ENCODE results near the gene TBCE. TPM values are rescaled to one million over a fixed set of nuclear protein-coding genes. Genes with fewer than 3 reads are reported as not detected.

TBCE gene
- total RNA-seq, 1 experiment from 2014 or later = 24.0 TPM

DNA sequence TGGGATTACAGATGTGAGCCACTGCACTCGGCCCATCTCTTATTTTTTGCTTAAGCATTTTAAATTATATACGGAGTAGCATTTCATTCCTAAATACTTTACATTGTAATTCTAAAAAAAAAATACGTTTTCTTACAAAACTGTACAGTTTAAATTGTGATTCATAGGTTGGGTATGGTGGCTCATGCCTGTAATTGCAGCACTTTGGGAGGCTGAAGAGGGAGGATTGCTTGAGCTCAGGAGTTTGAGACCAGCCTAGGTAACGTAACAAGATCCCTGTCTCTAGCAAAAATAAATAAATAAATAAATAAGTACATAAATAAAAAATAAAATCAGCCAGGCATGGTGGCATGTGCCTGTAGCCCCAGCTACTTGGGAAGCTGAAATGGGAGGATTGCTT, 24.6 kb downstream of the TBCE start:
- Histone ChIP-seq H3K9me3 (ENCODE audit: low read length) (no peaks in the 10 kb centered on the region), H3K9me2 (replicated peaks; ENCODE audit: insufficient read depth, low read length) (no peaks in the 10 kb centered on the region), H4K20me1 (ENCODE audit: insufficient read depth, low read depth, low read length) (no peaks in the 10 kb centered on the region), H3K4me3 (ENCODE audit: low read length) (no peak overlapping the region), H3K4me2 (ENCODE audit: low read depth, low read length, poor library complexity, severe bottlenecking) (no peak overlapping the region), H3K4me1 (ENCODE audit: low read length) (no peaks in the 10 kb centered on the region), H3K27ac (ENCODE audit: low read length) (no peak overlapping the region), H3K36me3 (ENCODE audit: insufficient read depth, low read length) (no peaks in the 10 kb centered on the region), H3K9ac (ENCODE audit: low read length) (no peak overlapping the region), H3K27me3 (ENCODE audit: low read length) (no peaks in the 10 kb centered on the region), H2AFZ (ENCODE audit: low read length) (no peak overlapping the region), H3K79me2 (ENCODE audit: low read length) (peaks cover 73% of the 10 kb centered on the region)
- DNase-seq = no peak

- H3K27me3 ChIP-seq (ENCODE audit: low read length) = no peaks in the 10 kb centered on the region
- H3K36me3 ChIP-seq (ENCODE audit: insufficient read depth, low read length) = no peaks in the 10 kb centered on the region
- H3K4me1 ChIP-seq (ENCODE audit: low read length) = no peaks in the 10 kb centered on the region
- H3K9ac ChIP-seq (ENCODE audit: low read length) = no peak overlapping the region
- H3K9me3 ChIP-seq (ENCODE audit: low read length) = no peaks in the 10 kb centered on the region
- H3K4me3 ChIP-seq (ENCODE audit: low read length) = no peak overlapping the region
- no peaks in the 10 kb centered on the region for H3K9me2 ChIP-seq (replicated peaks; ENCODE audit: insufficient read depth, low read length)
- H3K79me2 ChIP-seq (ENCODE audit: low read length) = peaks cover 72% of the 10 kb centered on the region
- H3K4me2 ChIP-seq (ENCODE audit: low read depth, low read length, poor library complexity, severe bottlenecking) = no peak overlapping the region
- DNase-seq = no peak
- no peak overlapping the region for H3K27ac ChIP-seq (ENCODE audit: low read length)
- no peaks in the 10 kb centered on the region for H4K20me1 ChIP-seq (ENCODE audit: insufficient read depth, low read depth, low read length)
- no peak overlapping the region for H2AFZ ChIP-seq (ENCODE audit: low read length)
These were observed 30.5 kb downstream of the TBCE start for GRCh38 chr1:235397733-235398132.

DNA sequence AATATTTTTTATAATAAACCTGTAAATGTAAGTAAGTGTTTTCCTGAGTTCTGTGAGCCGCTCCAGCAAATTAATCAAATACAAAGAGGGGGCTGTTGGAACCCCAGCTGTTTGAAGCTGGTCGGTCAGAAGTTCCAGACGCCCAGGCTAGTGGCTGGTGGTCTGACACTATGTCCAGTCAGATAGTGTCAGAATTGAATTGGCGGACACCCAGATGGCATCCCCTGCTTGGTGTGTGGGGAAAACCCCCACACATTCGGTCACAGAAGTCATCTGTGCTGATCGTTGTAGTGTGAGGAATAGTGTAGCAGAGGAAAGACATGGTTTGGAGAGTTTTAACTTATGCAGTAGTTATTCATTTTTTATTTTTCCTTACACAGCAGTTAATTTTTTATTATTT, 32.4 kb downstream of the TBCE start:
- Histone ChIP-seq H3K9me2 (replicated peaks; ENCODE audit: insufficient read depth, low read length) (no peaks in the 10 kb centered on the region), H3K79me2 (ENCODE audit: low read length) (peaks cover 72% of the 10 kb centered on the region), H3K4me1 (ENCODE audit: low read length) (no peaks in the 10 kb centered on the region), H3K9ac (ENCODE audit: low read length) (no peak overlapping the region), H3K36me3 (ENCODE audit: insufficient read depth, low read length) (no peaks in the 10 kb centered on the region), H3K4me3 (ENCODE audit: low read length) (no peak overlapping the region), H3K27ac (ENCODE audit: low read length) (no peak overlapping the region), H3K27me3 (ENCODE audit: low read length) (no peaks in the 10 kb centered on the region), H4K20me1 (ENCODE audit: insufficient read depth, low read depth, low read length) (no peaks in the 10 kb centered on the region), H3K4me2 (ENCODE audit: low read depth, low read length, poor library complexity, severe bottlenecking) (no peak overlapping the region), H3K9me3 (ENCODE audit: low read length) (no peaks in the 10 kb centered on the region), H2AFZ (ENCODE audit: low read length) (no peak overlapping the region)
- DNase-seq = no peak

DNA sequence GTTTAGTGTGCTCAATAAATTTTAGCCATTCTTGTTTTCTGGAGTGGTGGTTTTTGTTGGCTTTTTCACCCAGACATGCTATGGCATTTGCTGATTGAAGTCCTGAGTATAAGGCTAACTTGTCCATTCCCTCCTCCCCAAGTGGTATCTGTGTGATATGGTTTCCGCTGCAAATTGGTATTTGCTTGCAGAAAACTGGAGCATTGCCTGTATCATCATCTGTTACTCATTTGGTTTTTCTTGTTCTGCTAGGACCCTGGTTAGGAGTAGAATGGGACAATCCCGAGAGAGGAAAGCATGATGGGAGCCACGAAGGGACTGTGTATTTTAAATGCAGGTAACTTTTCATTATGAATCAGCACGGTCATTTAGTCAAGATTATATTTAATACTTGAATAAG, 34.0 kb downstream of the TBCE start:
- H3K79me2 ChIP-seq (ENCODE audit: low read length) = peaks cover 62% of the 10 kb centered on the region
- H3K9me2 ChIP-seq (replicated peaks; ENCODE audit: insufficient read depth, low read length) = no peaks in the 10 kb centered on the region
- no peak for DNase-seq
- no peak overlapping the region for H2AFZ ChIP-seq (ENCODE audit: low read length)
- H3K36me3 ChIP-seq (ENCODE audit: insufficient read depth, low read length) = no peaks in the 10 kb centered on the region
- H3K27ac ChIP-seq (ENCODE audit: low read length) = no peak overlapping the region
- H3K9ac ChIP-seq (ENCODE audit: low read length) = no peak overlapping the region
- no peaks in the 10 kb centered on the region for H4K20me1 ChIP-seq (ENCODE audit: insufficient read depth, low read depth, low read length)
- H3K4me2 ChIP-seq (ENCODE audit: low read depth, low read length, poor library complexity, severe bottlenecking) = no peak overlapping the region
- no peaks in the 10 kb centered on the region for H3K4me1 ChIP-seq (ENCODE audit: low read length)
- H3K9me3 ChIP-seq (ENCODE audit: low read length) = no peaks in the 10 kb centered on the region
- H3K27me3 ChIP-seq (ENCODE audit: low read length) = no peaks in the 10 kb centered on the region
- H3K4me3 ChIP-seq (ENCODE audit: low read length) = no peak overlapping the region

- Histone ChIP-seq H3K9me3 (ENCODE audit: low read length) (no peaks in the 10 kb centered on the region), H3K9ac (ENCODE audit: low read length) (no peak overlapping the region), H3K27ac (ENCODE audit: low read length) (no peak overlapping the region), H3K79me2 (ENCODE audit: low read length) (peaks cover 54% of the 10 kb centered on the region), H4K20me1 (ENCODE audit: insufficient read depth, low read depth, low read length) (no peaks in the 10 kb centered on the region), H3K27me3 (ENCODE audit: low read length) (no peaks in the 10 kb centered on the region), H3K4me1 (ENCODE audit: low read length) (peaks cover 3% of the 10 kb centered on the region; the same call in 1 of the 2 replicates), H3K36me3 (ENCODE audit: insufficient read depth, low read length) (no peaks in the 10 kb centered on the region), H3K9me2 (replicated peaks; ENCODE audit: insufficient read depth, low read length) (no peaks in the 10 kb centered on the region), H2AFZ (ENCODE audit: low read length) (no peak overlapping the region), H3K4me3 (ENCODE audit: low read length) (no peak overlapping the region), H3K4me2 (ENCODE audit: low read depth, low read length, poor library complexity, severe bottlenecking) (no peak overlapping the region)
- no peak for DNase-seq
These were observed 35.4 kb downstream of the TBCE start for GRCh38 chr1:235402457-235403200.

DNA sequence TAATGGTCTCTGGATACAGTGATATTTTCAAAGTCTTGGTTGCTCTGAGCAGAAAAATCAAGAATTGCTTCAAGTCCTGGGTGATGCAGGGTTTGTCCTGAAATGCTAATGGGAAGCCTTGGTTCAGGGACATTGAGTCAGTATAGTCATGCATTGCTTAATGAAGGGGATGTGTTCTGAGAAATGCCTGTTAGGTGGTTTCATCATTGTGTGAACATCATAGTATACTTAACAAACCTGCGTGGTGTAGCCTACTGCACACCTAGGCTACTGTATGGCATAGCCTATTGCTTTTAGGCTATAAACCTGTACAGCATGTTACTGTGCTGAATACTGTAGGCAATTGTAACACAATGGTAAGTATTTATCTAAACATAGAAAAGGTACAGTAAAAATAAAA, 36.4 kb downstream of the TBCE start:
- peaks cover 54% of the 10 kb centered on the region for H3K79me2 ChIP-seq (ENCODE audit: low read length)
- H3K4me1 ChIP-seq (ENCODE audit: low read length) = peaks cover 3% of the 10 kb centered on the region; the same call in 1 of the 2 replicates
- H3K4me3 ChIP-seq (ENCODE audit: low read length) = no peak overlapping the region
- no peaks in the 10 kb centered on the region for H3K36me3 ChIP-seq (ENCODE audit: insufficient read depth, low read length)
- H4K20me1 ChIP-seq (ENCODE audit: insufficient read depth, low read depth, low read length) = no peaks in the 10 kb centered on the region
- H3K9me2 ChIP-seq (replicated peaks; ENCODE audit: insufficient read depth, low read length) = no peaks in the 10 kb centered on the region
- no peak overlapping the region for H3K9ac ChIP-seq (ENCODE audit: low read length)
- no peak overlapping the region for H2AFZ ChIP-seq (ENCODE audit: low read length)
- no peaks in the 10 kb centered on the region for H3K9me3 ChIP-seq (ENCODE audit: low read length)
- H3K27ac ChIP-seq (ENCODE audit: low read length) = no peak overlapping the region
- no peaks in the 10 kb centered on the region for H3K27me3 ChIP-seq (ENCODE audit: low read length)
- DNase-seq = no peak
- no peak overlapping the region for H3K4me2 ChIP-seq (ENCODE audit: low read depth, low read length, poor library complexity, severe bottlenecking)

- Histone ChIP-seq H2AFZ (ENCODE audit: low read length) (no peak overlapping the region), H3K27me3 (ENCODE audit: low read length) (no peaks in the 10 kb centered on the region), H3K4me3 (ENCODE audit: low read length) (no peak overlapping the region), H3K9ac (ENCODE audit: low read length) (no peak overlapping the region), H3K9me2 (replicated peaks; ENCODE audit: insufficient read depth, low read length) (no peaks in the 10 kb centered on the region), H3K79me2 (ENCODE audit: low read length) (peaks cover 54% of the 10 kb centered on the region), H3K9me3 (ENCODE audit: low read length) (no peaks in the 10 kb centered on the region), H3K36me3 (ENCODE audit: insufficient read depth, low read length) (no peaks in the 10 kb centered on the region), H4K20me1 (ENCODE audit: insufficient read depth, low read depth, low read length) (no peaks in the 10 kb centered on the region), H3K27ac (ENCODE audit: low read length) (no peak overlapping the region), H3K4me1 (ENCODE audit: low read length) (peaks cover 3% of the 10 kb centered on the region; the same call in 1 of the 2 replicates), H3K4me2 (ENCODE audit: low read depth, low read length, poor library complexity, severe bottlenecking) (no peak overlapping the region)
- no peak for DNase-seq
These were observed 37.0 kb downstream of the TBCE start for GRCh38 chr1:235404190-235404589.

GRCh38 chr1:235407419-235407818, 40.2 kb downstream of the TBCE start:
- H3K9ac ChIP-seq (ENCODE audit: low read length) = no peak overlapping the region
- peaks cover 3% of the 10 kb centered on the region; the same call in 1 of the 2 replicates for H3K4me1 ChIP-seq (ENCODE audit: low read length)
- no peaks in the 10 kb centered on the region for H3K36me3 ChIP-seq (ENCODE audit: insufficient read depth, low read length)
- no peaks in the 10 kb centered on the region for H4K20me1 ChIP-seq (ENCODE audit: insufficient read depth, low read depth, low read length)
- no peaks in the 10 kb centered on the region for H3K9me2 ChIP-seq (replicated peaks; ENCODE audit: insufficient read depth, low read length)
- H3K27me3 ChIP-seq (ENCODE audit: low read length) = no peaks in the 10 kb centered on the region
- H3K4me3 ChIP-seq (ENCODE audit: low read length) = no peak overlapping the region
- H3K79me2 ChIP-seq (ENCODE audit: low read length) = peaks cover 36% of the 10 kb centered on the region
- no peaks in the 10 kb centered on the region for H3K9me3 ChIP-seq (ENCODE audit: low read length)
- no peak for DNase-seq
- no peak overlapping the region for H3K27ac ChIP-seq (ENCODE audit: low read length)
- no peak overlapping the region for H2AFZ ChIP-seq (ENCODE audit: low read length)
- no peak overlapping the region for H3K4me2 ChIP-seq (ENCODE audit: low read depth, low read length, poor library complexity, severe bottlenecking)

All from Karpas-422 (cell line).